HepG2 (cell line): ENCODE data around the gene PRR29. TPM values are rescaled to one million over a fixed set of nuclear protein-coding genes. Genes with fewer than 3 reads are reported as not detected.
A peak's percentile ranks its signal among the peaks of the same experiment; 100 is the strongest.

Source experiments
- ARHGAP35 ChIP-seq: sonication (generic); formaldehyde crosslinking; IDR thresholded peaks from 2 replicates; pipeline ENCODE4 v1.9.0; 2022; ENCODE audit warnings: mild to moderate bottlenecking, inconsistent platforms, moderate library complexity, missing genetic modification reagents, borderline replicate concordance
- BRCA1 ChIP-seq: sonication (generic); formaldehyde crosslinking; IDR thresholded peaks from 2 replicates; pipeline ENCODE4 v1.4.0; 2020; ENCODE audit warnings: missing genetic modification reagents
- CEBPB ChIP-seq: IDR thresholded peaks from 2 replicates; pipeline ENCODE4 v1.6.1; 2011; ENCODE audit warnings: low read depth, low read length, improper control_type of control experiment, borderline replicate concordance
- HHEX ChIP-seq: IDR thresholded peaks from 2 replicates; pipeline ENCODE4 v1.6.1; 2016; ENCODE audit warnings: control low read depth
- KAT8 ChIP-seq: IDR thresholded peaks from 2 replicates; pipeline ENCODE4 v1.6.1; 2016; ENCODE audit warnings: missing genetic modification reagents, missing compliant biosample characterization
- NR1H2 ChIP-seq: sonication (generic); formaldehyde crosslinking; IDR thresholded peaks from 2 replicates; pipeline ENCODE4 v1.8.1; 2022; ENCODE audit warnings: low read depth, missing genetic modification reagents, borderline replicate concordance
- NR3C1 ChIP-seq: sonication (generic); formaldehyde crosslinking; IDR thresholded peaks from 2 replicates; pipeline ENCODE4 v1.4.0; 2020; ENCODE audit warnings: missing genetic modification reagents
- SNAPC2 ChIP-seq: sonication (generic); formaldehyde crosslinking; IDR thresholded peaks from 2 replicates; pipeline ENCODE4 v1.8.1; 2022; ENCODE audit warnings: mild to moderate bottlenecking, missing genetic modification reagents
- ZNF143 ChIP-seq: sonication (generic); formaldehyde crosslinking; IDR thresholded peaks from 2 replicates; pipeline ENCODE4 v1.4.0; 2020; ENCODE audit warnings: missing genetic modification reagents
- ZNF766 ChIP-seq: sonication (generic); formaldehyde crosslinking; IDR thresholded peaks from 2 replicates; pipeline ENCODE4 v1.5.0; 2020; ENCODE audit warnings: missing genetic modification reagents, borderline replicate concordance
- ZNF773 ChIP-seq: sonication (generic); formaldehyde crosslinking; IDR thresholded peaks from 2 replicates; pipeline ENCODE4 v1.4.0; 2020; ENCODE audit warnings: missing genetic modification reagents, borderline replicate concordance
- polyA plus RNA-seq, 8 experiments: library from polyadenylated mRNA; depleted of rRNA in 3 of 8; stranded (reverse) in 7 of 8; unstranded in 1 of 8; fragments of >200 nt; fragmentation: Illumina TruSeq in 4 of 8; extraction: Trizol in 4 of 8; gene quantifications; 2 replicates each; pipeline versions ENCODE4 v1.2.1 to v1.2.3, GENCODE V29; 2011 to 2016; ENCODE audit warnings: low read depth in 4 of 8, missing spikeins in 1 of 8, mixed read lengths in 1 of 8; ENCODE audit not compliant: insufficient read depth in 1 of 8
- total RNA-seq, 5 experiments: library from RNA; depleted of rRNA; stranded (reverse); fragments of >200 nt; fragmentation: Illumina TruSeq; extraction: Trizol; gene quantifications; 2 replicates each; pipeline ENCODE4 v1.2.3, GENCODE V29; 2016; ENCODE audit warnings: low read depth in 1 of 5
- TF ChIP-seq, protein P1 (sequence below): sonication (generic); formaldehyde crosslinking; IDR thresholded peaks from 2 replicates; pipeline ENCODE4 v1.4.0; 2020; ENCODE audit warnings: missing genetic modification reagents
- TF ChIP-seq, protein P2 (sequence below): sonication (generic); formaldehyde crosslinking; IDR thresholded peaks from 2 replicates; pipeline ENCODE4 v1.8.1; 2022; ENCODE audit warnings: mild to moderate bottlenecking, missing genetic modification reagents
- TF ChIP-seq, protein P3 (sequence below): sonication (generic); formaldehyde crosslinking; IDR thresholded peaks from 2 replicates; pipeline ENCODE4 v1.4.0; 2020; ENCODE audit warnings: mild to moderate bottlenecking, missing genetic modification reagents
- TF ChIP-seq, protein P4 (sequence below): sonication (generic); formaldehyde crosslinking; IDR thresholded peaks from 2 replicates; pipeline ENCODE4 v1.4.0; 2020; ENCODE audit warnings: missing genetic modification reagents
- TF ChIP-seq, protein P5 (sequence below): sonication (generic); formaldehyde crosslinking; IDR thresholded peaks from 2 replicates; pipeline ENCODE4 v1.5.0; 2020; ENCODE audit warnings: mild to moderate bottlenecking, missing genetic modification reagents, borderline replicate concordance

PRR29 gene
- total and polyA plus RNA-seq, 2 of the 13 experiments (the other 11 are each of a cell fraction or from before 2014, with no cell fraction given): 0.07 to 0.20 TPM

DNA sequence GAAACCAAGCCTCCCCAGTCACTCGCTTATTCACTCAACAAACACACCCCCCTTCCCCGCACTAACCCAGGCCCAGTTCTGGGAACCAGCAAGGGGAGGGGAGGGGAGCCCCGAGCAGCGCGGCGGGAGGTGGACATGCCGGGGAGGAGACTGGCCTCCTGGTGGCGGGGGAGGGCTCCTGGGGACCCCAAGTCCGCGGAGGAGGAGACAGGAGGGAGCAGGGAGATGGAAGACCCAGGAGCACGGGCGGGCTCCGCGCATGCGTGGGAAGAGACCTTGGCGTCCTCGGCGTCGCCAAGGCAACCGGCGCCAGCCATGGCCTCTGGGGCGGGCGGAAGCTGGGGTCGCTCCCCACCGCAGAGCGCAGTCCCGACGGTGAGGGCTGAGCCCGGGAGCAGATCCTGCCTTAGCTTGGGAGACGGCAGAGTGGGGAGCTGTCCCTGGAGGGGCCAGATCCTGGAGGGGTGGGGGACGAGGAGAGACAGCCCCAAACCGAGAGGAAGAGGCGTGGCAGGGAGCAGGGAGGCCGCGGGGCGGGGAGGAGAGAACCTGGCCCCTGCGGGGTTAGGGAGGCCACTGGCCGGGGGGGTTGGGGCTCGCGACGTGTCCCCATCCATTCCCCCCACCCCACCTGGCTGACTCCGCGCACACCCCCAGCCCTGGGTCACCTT lies at the start of gene PRR29 (continued):
- TF ChIP-seq, protein P1, sequence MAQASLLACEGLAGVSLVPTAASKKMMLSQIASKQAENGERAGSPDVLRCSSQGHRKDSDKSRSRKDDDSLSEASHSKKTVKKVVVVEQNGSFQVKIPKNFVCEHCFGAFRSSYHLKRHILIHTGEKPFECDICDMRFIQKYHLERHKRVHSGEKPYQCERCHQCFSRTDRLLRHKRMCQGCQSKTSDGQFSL (CRISPR knock-in tag): no peak
- TF ChIP-seq, protein P2, sequence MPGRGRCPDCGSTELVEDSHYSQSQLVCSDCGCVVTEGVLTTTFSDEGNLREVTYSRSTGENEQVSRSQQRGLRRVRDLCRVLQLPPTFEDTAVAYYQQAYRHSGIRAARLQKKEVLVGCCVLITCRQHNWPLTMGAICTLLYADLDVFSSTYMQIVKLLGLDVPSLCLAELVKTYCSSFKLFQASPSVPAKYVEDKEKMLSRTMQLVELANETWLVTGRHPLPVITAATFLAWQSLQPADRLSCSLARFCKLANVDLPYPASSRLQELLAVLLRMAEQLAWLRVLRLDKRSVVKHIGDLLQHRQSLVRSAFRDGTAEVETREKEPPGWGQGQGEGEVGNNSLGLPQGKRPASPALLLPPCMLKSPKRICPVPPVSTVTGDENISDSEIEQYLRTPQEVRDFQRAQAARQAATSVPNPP: no peak
- TF ChIP-seq, protein P3, sequence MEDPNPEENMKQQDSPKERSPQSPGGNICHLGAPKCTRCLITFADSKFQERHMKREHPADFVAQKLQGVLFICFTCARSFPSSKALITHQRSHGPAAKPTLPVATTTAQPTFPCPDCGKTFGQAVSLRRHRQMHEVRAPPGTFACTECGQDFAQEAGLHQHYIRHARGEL (CRISPR knock-in tag): no peak
- TF ChIP-seq, protein P4, sequence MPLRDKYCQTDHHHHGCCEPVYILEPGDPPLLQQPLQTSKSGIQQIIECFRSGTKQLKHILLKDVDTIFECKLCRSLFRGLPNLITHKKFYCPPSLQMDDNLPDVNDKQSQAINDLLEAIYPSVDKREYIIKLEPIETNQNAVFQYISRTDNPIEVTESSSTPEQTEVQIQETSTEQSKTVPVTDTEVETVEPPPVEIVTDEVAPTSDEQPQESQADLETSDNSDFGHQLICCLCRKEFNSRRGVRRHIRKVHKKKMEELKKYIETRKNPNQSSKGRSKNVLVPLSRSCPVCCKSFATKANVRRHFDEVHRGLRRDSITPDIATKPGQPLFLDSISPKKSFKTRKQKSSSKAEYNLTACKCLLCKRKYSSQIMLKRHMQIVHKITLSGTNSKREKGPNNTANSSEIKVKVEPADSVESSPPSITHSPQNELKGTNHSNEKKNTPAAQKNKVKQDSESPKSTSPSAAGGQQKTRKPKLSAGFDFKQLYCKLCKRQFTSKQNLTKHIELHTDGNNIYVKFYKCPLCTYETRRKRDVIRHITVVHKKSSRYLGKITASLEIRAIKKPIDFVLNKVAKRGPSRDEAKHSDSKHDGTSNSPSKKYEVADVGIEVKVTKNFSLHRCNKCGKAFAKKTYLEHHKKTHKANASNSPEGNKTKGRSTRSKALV (CRISPR knock-in tag): no peak
- TF ChIP-seq ZNF766 (no peak), HHEX (CRISPR knock-in tag) (no peak), BRCA1 (CRISPR knock-in tag) (no peak), ARHGAP35 (CRISPR knock-in tag) (no peak), CEBPB (no peak), NR3C1 (CRISPR knock-in tag) (no peak), ZNF143 (CRISPR knock-in tag) (no peak), KAT8 (CRISPR knock-in tag) (peak; percentile 47; the same call in 1 of the 2 replicates), SNAPC2 (CRISPR knock-in tag) (no peak), ZNF773 (CRISPR knock-in tag) (no peak), NR1H2 (CRISPR knock-in tag) (no peak)
- TF ChIP-seq, protein P5, sequence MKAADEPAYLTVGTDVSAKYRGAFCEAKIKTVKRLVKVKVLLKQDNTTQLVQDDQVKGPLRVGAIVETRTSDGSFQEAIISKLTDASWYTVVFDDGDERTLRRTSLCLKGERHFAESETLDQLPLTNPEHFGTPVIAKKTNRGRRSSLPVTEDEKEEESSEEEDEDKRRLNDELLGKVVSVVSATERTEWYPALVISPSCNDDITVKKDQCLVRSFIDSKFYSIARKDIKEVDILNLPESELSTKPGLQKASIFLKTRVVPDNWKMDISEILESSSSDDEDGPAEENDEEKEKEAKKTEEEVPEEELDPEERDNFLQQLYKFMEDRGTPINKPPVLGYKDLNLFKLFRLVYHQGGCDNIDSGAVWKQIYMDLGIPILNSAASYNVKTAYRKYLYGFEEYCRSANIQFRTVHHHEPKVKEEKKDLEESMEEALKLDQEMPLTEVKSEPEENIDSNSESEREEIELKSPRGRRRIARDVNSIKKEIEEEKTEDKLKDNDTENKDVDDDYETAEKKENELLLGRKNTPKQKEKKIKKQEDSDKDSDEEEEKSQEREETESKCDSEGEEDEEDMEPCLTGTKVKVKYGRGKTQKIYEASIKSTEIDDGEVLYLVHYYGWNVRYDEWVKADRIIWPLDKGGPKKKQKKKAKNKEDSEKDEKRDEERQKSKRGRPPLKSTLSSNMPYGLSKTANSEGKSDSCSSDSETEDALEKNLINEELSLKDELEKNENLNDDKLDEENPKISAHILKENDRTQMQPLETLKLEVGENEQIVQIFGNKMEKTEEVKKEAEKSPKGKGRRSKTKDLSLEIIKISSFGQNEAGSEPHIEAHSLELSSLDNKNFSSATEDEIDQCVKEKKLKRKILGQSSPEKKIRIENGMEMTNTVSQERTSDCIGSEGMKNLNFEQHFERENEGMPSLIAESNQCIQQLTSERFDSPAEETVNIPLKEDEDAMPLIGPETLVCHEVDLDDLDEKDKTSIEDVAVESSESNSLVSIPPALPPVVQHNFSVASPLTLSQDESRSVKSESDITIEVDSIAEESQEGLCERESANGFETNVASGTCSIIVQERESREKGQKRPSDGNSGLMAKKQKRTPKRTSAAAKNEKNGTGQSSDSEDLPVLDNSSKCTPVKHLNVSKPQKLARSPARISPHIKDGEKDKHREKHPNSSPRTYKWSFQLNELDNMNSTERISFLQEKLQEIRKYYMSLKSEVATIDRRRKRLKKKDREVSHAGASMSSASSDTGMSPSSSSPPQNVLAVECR (CRISPR knock-in tag): peak; percentile 79
